ENCODE data around the gene FABP1.

The FABP1 gene

GRCh38 chr2:88148929-88149438, 21.1 kb upstream of the FABP1 start:
- Mint-ChIP-seq H3K9me3 (peaks cover 21 to 27% of the 10 kb centered on the region in 2 donors), H3K4me3 (no peak overlapping the region), H3K4me1 (no peaks in the 10 kb centered on the region), H3K27me3 (peaks cover 20 to 34% of the 10 kb centered on the region in 2 donors), H3K36me3 (peaks cover 5 to 17% of the 10 kb centered on the region in 2 donors), H3K27ac (no peak overlapping the region)
- ATAC-seq (replicated peaks) (no peak), DNase-seq (no peak)

GRCh38 chr2:88147145-88147544, 19.3 kb upstream of the FABP1 start:
- Mint-ChIP-seq H3K4me3 (no peak overlapping the region), H3K27me3 (peaks cover 25 to 34% of the 10 kb centered on the region in 2 donors), H3K27ac (no peak overlapping the region), H3K4me1 (no peaks in the 10 kb centered on the region), H3K9me3 (peaks cover 17 to 21% of the 10 kb centered on the region in 2 donors), H3K36me3 (peaks cover 5 to 13% of the 10 kb centered on the region in 2 donors)
- ATAC-seq (replicated peaks), result no peak
- DNase-seq, result no peak

GRCh38 chr2:88146590-88146989, 18.7 kb upstream of the FABP1 start:
- ATAC-seq (replicated peaks) (no peak), DNase-seq (no peak)
- Mint-ChIP-seq H3K4me3 (no peak overlapping the region), H3K27ac (no peak overlapping the region), H3K4me1 (no peaks in the 10 kb centered on the region), H3K36me3 (peaks cover 7 to 10% of the 10 kb centered on the region in 2 donors), H3K27me3 (peaks cover 28 to 36% of the 10 kb centered on the region in 2 donors), H3K9me3 (peaks cover 20 to 21% of the 10 kb centered on the region in 2 donors)

GRCh38 chr2:88144914-88145497, 17.1 kb upstream of the FABP1 start:
- DNase-seq (no peak), ATAC-seq (replicated peaks) (no peak)
- H3K27ac Mint-ChIP-seq, result no peak overlapping the region
- H3K4me3 Mint-ChIP-seq, result no peak overlapping the region
- no peaks in the 10 kb centered on the region for H3K4me1 Mint-ChIP-seq
- peaks cover 30 to 44% of the 10 kb centered on the region in 2 donors for H3K27me3 Mint-ChIP-seq
- peaks cover 20 to 21% of the 10 kb centered on the region in 2 donors for H3K9me3 Mint-ChIP-seq
- peaks cover 7 to 10% of the 10 kb centered on the region in 2 donors for H3K36me3 Mint-ChIP-seq

GRCh38 chr2:88144271-88144670, 16.4 kb upstream of the FABP1 start:
- H3K36me3 Mint-ChIP-seq, result peaks cover 7 to 8% of the 10 kb centered on the region in 2 donors
- no peak overlapping the region for H3K27ac Mint-ChIP-seq
- H3K27me3 Mint-ChIP-seq, result peaks cover 35 to 48% of the 10 kb centered on the region in 2 donors
- H3K4me1 Mint-ChIP-seq, result no peaks in the 10 kb centered on the region
- ATAC-seq (replicated peaks) (no peak), DNase-seq (no peak)
- H3K9me3 Mint-ChIP-seq, result peaks cover 17 to 20% of the 10 kb centered on the region in 2 donors
- no peak overlapping the region for H3K4me3 Mint-ChIP-seq

- Mint-ChIP-seq H3K4me1 (no peaks in the 10 kb centered on the region), H3K36me3 (peaks cover 0 to 3% of the 10 kb centered on the region in 2 donors), H3K9me3 (peaks cover 4 to 10% of the 10 kb centered on the region in 2 donors), H3K27ac (no peak overlapping the region), H3K4me3 (no peak overlapping the region), H3K27me3 (peaks cover 40 to 49% of the 10 kb centered on the region in 2 donors)
- ATAC-seq (replicated peaks) (no peak), DNase-seq (no peak)
Observed at GRCh38 chr2:88141952-88142351, 14.1 kb upstream of the FABP1 start.

GRCh38 chr2:88139804-88140203, 11.9 kb upstream of the FABP1 start:
- Mint-ChIP-seq H3K36me3 (peaks cover 0 to 3% of the 10 kb centered on the region in 2 donors), H3K27me3 (peaks cover 47 to 51% of the 10 kb centered on the region in 2 donors), H3K4me1 (no peaks in the 10 kb centered on the region), H3K4me3 (no peak overlapping the region), H3K27ac (no peak overlapping the region), H3K9me3 (peaks cover 4 to 10% of the 10 kb centered on the region in 2 donors)
- ATAC-seq (replicated peaks), result no peak
- no peak for DNase-seq

GRCh38 chr2:88139203-88139702, 11.4 kb upstream of the FABP1 start:
- Mint-ChIP-seq H3K4me3 (no peak overlapping the region), H3K4me1 (no peaks in the 10 kb centered on the region), H3K9me3 (peaks cover 4 to 10% of the 10 kb centered on the region in 2 donors), H3K27me3 (peaks cover 46 to 49% of the 10 kb centered on the region in 2 donors), H3K36me3 (peaks cover 0 to 3% of the 10 kb centered on the region in 2 donors), H3K27ac (no peak overlapping the region)
- ATAC-seq (replicated peaks) (no peak), DNase-seq (no peak)

- H3K27me3 Mint-ChIP-seq, result peaks cover 35 to 43% of the 10 kb centered on the region in 2 donors
- no peak overlapping the region for H3K27ac Mint-ChIP-seq
- H3K4me3 Mint-ChIP-seq, result no peak overlapping the region
- no peaks in the 10 kb centered on the region for H3K4me1 Mint-ChIP-seq
- H3K9me3 Mint-ChIP-seq, result peaks cover 4 to 5% of the 10 kb centered on the region in 2 donors
- DNase-seq (no peak), ATAC-seq (replicated peaks) (no peak)
- H3K36me3 Mint-ChIP-seq, result peaks cover 0 to 3% of the 10 kb centered on the region in 2 donors
Observed at GRCh38 chr2:88137833-88138232, 10.0 kb upstream of the FABP1 start.

GRCh38 chr2:88136817-88137216, 9.0 kb upstream of the FABP1 start:
- no peak for ATAC-seq (replicated peaks)
- H3K27ac Mint-ChIP-seq, result no peak overlapping the region

GRCh38 chr2:88133875-88134274, 6.0 kb upstream of the FABP1 start:
- no peak overlapping the region for H3K27ac Mint-ChIP-seq
- H3K4me3 Mint-ChIP-seq, result no peak overlapping the region
- ATAC-seq (replicated peaks) (no peak), DNase-seq (no peak)
- H3K9me3 Mint-ChIP-seq, result no peaks in the 10 kb centered on the region
- no peaks in the 10 kb centered on the region for H3K36me3 Mint-ChIP-seq
- H3K27me3 Mint-ChIP-seq, result peaks cover 29 to 34% of the 10 kb centered on the region in 2 donors
- H3K4me1 Mint-ChIP-seq, result no peaks in the 10 kb centered on the region

More at GRCh38 chr2:88136817-88137216, 9.0 kb upstream of the FABP1 start:
- H3K9me3 Mint-ChIP-seq, result peaks cover 1 to 3% of the 10 kb centered on the region in 2 donors
- H3K36me3 Mint-ChIP-seq, result peaks cover 0 to 1% of the 10 kb centered on the region in 2 donors
- H3K4me3 Mint-ChIP-seq, result no peak overlapping the region
- no peaks in the 10 kb centered on the region for H3K4me1 Mint-ChIP-seq
- no peak for DNase-seq
- H3K27me3 Mint-ChIP-seq, result peaks cover 37 to 39% of the 10 kb centered on the region in 2 donors

- Mint-ChIP-seq H3K9me3 (no peaks in the 10 kb centered on the region), H3K27ac (no peak overlapping the region), H3K4me3 (no peak overlapping the region), H3K27me3 (peaks cover 28 to 32% of the 10 kb centered on the region in 2 donors), H3K36me3 (no peaks in the 10 kb centered on the region), H3K4me1 (no peaks in the 10 kb centered on the region)
- DNase-seq, result no peak
- no peak for ATAC-seq (replicated peaks)
Observed at GRCh38 chr2:88131999-88132368, 4.1 kb upstream of the FABP1 start.

GRCh38 chr2:88131201-88131998, 3.5 kb upstream of the FABP1 start:
- H3K27ac Mint-ChIP-seq, result no peak overlapping the region
- H3K9me3 Mint-ChIP-seq, result no peaks in the 10 kb centered on the region
- no peak for ATAC-seq (replicated peaks)
- H3K4me1 Mint-ChIP-seq, result no peaks in the 10 kb centered on the region
- DNase-seq, result no peak
- no peak overlapping the region for H3K4me3 Mint-ChIP-seq
- H3K27me3 Mint-ChIP-seq, result peaks cover 28 to 30% of the 10 kb centered on the region in 2 donors
- no peaks in the 10 kb centered on the region for H3K36me3 Mint-ChIP-seq

- H3K27ac Mint-ChIP-seq, result no peak overlapping the region
- no peak for DNase-seq
- no peaks in the 10 kb centered on the region for H3K4me1 Mint-ChIP-seq
- ATAC-seq (replicated peaks), result no peak
- no peaks in the 10 kb centered on the region for H3K9me3 Mint-ChIP-seq
- H3K4me3 Mint-ChIP-seq, result no peak overlapping the region
- H3K27me3 Mint-ChIP-seq, result peaks cover 24 to 31% of the 10 kb centered on the region in 2 donors
- H3K36me3 Mint-ChIP-seq, result no peaks in the 10 kb centered on the region
Observed at GRCh38 chr2:88129313-88129959, 1.6 kb upstream of the FABP1 start.
